ENCODE measurements around the gene RSL24D1.

GRCh38 chr15:55231455-55231854 is 34.7 kb upstream of the RSL24D1 start:
- no peak for TF ChIP-seq EZH2 (IDR thresholded peaks at IDR 0.05; ENCODE audit: borderline replicate concordance, low read depth, low read length, poor library complexity, severe bottlenecking)
- TF ChIP-seq CTCF (conservative IDR thresholded peaks at IDR 0.05; ENCODE audit: low read depth, low read length): no peak

All from A673 (cell line).